ENCODE results near the gene SPATA13.

DNA sequence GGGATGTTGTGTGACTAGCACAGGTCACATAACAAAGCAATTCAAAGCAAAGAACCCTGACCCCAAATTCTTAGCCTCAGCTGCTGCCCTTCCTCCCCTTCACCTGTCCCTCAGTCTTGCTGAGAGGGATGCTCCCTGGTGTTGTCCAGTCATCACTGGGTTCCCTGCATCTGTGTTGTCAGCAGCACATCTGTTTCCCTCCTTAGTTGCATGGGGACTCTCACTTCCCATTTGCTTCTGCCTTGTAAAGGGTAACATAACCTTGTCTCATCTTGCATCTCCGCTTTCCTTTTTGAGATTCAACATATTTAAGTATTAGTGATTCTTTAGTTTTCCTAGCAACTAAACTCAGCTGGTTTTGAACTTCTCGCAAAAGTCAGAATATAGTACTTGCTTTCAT, 54.0 kb downstream of the SPATA13 start:
- no peak for TF ChIP-seq POLR2A (IDR thresholded peaks at IDR 0.05)
- TF ChIP-seq CTCF (IDR thresholded peaks at IDR 0.05), result no peak

Data from uterus (tissue), 2 donors.